ENCODE data around the gene NSF. TPM values are rescaled to one million over a fixed set of nuclear protein-coding genes. Genes with fewer than 3 reads are reported as not detected.

Gene NSF
- total and polyA plus RNA-seq, 2 donors, result 23.2 to 37.8 TPM

GRCh38 chr17:46772475-46773220 is 182.2 kb downstream of the NSF start:
- no peaks in the 10 kb centered on the region for H3K36me3 ChIP-seq (ENCODE audit: insufficient read depth)
- H3K4me1 ChIP-seq (ENCODE audit: insufficient read depth), result no peaks in the 10 kb centered on the region
- 31% methylated on average over 16 of the region's 16 CpGs for WGBS
- no peak for DNase-seq (ENCODE audit: extremely low spot score)
- no peak overlapping the region for H3K27ac ChIP-seq (ENCODE audit: low read depth)
- H3K4me3 ChIP-seq (ENCODE audit: low read depth, low read length), result no peak overlapping the region

- H3K27ac ChIP-seq (ENCODE audit: low read depth), result no peak overlapping the region
- H3K4me3 ChIP-seq (ENCODE audit: low read depth, low read length), result no peak overlapping the region
- DNase-seq (ENCODE audit: extremely low spot score), result no peak
- H3K4me1 ChIP-seq (ENCODE audit: insufficient read depth), result no peaks in the 10 kb centered on the region
- 81% methylated on average over 6 of the region's 6 CpGs for WGBS
- H3K36me3 ChIP-seq (ENCODE audit: insufficient read depth), result no peaks in the 10 kb centered on the region
Observed at GRCh38 chr17:46773221-46773605, 182.7 kb downstream of the NSF start.

DNA sequence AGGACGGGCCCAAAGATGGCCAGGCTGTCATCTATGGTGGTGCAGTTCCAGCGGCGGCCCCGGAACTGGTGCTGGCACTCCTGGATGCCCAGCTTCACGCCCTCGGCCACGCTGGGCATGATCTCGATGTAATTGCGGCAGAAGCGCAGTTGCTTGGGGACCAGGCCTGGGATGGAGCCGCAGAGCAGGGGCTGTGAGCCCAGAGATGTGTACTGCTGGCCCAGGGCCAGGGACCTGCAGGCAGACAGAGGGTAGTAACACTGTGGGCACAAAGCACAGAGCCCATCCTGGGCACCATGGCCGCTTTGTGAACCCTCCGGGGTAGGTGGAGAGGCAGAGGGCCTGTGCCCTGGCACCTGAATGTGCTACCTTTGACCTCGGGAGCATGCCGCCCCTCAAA is 183.2 kb downstream of the NSF start:
- DNase-seq (ENCODE audit: extremely low spot score), result no peak
- no peaks in the 10 kb centered on the region for H3K4me1 ChIP-seq (ENCODE audit: insufficient read depth)
- no peaks in the 10 kb centered on the region for H3K36me3 ChIP-seq (ENCODE audit: insufficient read depth)
- 85% methylated on average over 15 of the region's 15 CpGs for WGBS
- H3K27ac ChIP-seq (ENCODE audit: low read depth), result no peak overlapping the region
- no peak overlapping the region for H3K4me3 ChIP-seq (ENCODE audit: low read depth, low read length)

- no peak for DNase-seq (ENCODE audit: extremely low spot score)
- WGBS, result 93% methylated on average over 10 of the region's 10 CpGs
- H3K4me3 ChIP-seq (ENCODE audit: low read depth, low read length), result no peak overlapping the region
- H3K4me1 ChIP-seq (ENCODE audit: insufficient read depth), result no peaks in the 10 kb centered on the region
- no peaks in the 10 kb centered on the region for H3K36me3 ChIP-seq (ENCODE audit: insufficient read depth)
- H3K27ac ChIP-seq (ENCODE audit: low read depth), result no peak overlapping the region
Observed at GRCh38 chr17:46774108-46774737, 183.8 kb downstream of the NSF start.

- H3K36me3 ChIP-seq (ENCODE audit: insufficient read depth), result no peaks in the 10 kb centered on the region
- no peak for DNase-seq (ENCODE audit: extremely low spot score)
- no peak overlapping the region for H3K27ac ChIP-seq (ENCODE audit: low read depth)
- H3K4me3 ChIP-seq (ENCODE audit: low read depth, low read length), result no peak overlapping the region
- 77% methylated on average over 12 of the region's 12 CpGs for WGBS
- no peaks in the 10 kb centered on the region for H3K4me1 ChIP-seq (ENCODE audit: insufficient read depth)
Observed at GRCh38 chr17:46776298-46777005, 186.0 kb downstream of the NSF start.

DNA sequence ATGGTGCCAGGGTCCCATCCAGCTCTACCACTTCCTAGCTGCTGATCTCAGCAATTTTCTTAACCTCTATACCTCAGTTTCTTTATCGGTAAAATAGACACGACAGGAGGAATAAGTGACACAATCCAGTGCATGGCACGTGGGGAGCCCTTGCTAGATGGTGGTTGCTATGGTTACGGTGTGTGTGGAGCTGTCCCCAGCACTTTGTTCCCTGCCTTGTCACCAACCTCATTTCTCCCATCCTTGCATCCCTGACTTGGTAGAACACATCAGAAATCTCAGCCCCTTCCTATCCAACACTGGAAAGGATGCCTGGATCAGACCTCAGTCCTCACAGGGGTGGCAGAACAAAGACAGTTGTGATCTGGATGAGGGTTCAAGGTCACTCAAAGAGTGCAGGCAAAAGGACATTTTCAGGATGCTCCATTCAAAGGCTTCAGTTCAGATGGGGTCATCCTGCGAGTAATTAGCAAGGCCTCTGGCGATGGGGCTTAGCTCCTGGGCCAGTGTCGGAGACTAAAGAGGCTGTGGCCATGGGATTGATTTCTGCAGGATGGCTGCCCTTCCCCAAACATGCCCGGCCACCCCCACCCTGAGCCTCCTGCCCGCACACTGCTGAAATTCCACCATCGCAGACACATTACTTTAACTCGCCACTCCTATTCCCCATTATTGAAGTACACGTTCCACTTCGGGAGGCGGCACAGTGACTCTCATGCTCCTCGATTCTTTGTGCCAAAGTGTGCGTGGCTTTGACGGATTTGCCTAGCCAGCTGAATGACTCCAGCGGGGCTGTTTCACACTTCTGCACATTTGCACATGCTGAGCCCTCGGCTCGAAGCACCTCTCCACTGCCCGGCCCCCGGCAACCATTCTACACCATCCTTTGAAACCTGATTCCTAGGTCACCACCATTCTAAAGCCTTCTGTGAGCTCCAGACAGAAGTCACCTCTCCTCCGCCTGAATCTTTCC is 187.8 kb downstream of the NSF start:
- WGBS, result 63% methylated on average over 23 of the region's 23 CpGs
- no peak overlapping the region for H3K4me3 ChIP-seq (ENCODE audit: low read depth, low read length)
- no peak overlapping the region for H3K27ac ChIP-seq (ENCODE audit: low read depth)
- H3K4me1 ChIP-seq (ENCODE audit: insufficient read depth), result no peaks in the 10 kb centered on the region
- no peaks in the 10 kb centered on the region for H3K36me3 ChIP-seq (ENCODE audit: insufficient read depth)
- no peak for DNase-seq (ENCODE audit: extremely low spot score)

GRCh38 chr17:46780003-46780373 is 189.5 kb downstream of the NSF start:
- DNase-seq (ENCODE audit: extremely low spot score), result no peak
- Histone ChIP-seq H3K36me3 (ENCODE audit: insufficient read depth) (no peaks in the 10 kb centered on the region), H3K27ac (ENCODE audit: low read depth) (no peak overlapping the region), H3K4me3 (ENCODE audit: low read depth, low read length) (no peak overlapping the region), H3K4me1 (ENCODE audit: insufficient read depth) (no peaks in the 10 kb centered on the region)
- 95% methylated on average over 5 of the region's 5 CpGs for WGBS

DNA sequence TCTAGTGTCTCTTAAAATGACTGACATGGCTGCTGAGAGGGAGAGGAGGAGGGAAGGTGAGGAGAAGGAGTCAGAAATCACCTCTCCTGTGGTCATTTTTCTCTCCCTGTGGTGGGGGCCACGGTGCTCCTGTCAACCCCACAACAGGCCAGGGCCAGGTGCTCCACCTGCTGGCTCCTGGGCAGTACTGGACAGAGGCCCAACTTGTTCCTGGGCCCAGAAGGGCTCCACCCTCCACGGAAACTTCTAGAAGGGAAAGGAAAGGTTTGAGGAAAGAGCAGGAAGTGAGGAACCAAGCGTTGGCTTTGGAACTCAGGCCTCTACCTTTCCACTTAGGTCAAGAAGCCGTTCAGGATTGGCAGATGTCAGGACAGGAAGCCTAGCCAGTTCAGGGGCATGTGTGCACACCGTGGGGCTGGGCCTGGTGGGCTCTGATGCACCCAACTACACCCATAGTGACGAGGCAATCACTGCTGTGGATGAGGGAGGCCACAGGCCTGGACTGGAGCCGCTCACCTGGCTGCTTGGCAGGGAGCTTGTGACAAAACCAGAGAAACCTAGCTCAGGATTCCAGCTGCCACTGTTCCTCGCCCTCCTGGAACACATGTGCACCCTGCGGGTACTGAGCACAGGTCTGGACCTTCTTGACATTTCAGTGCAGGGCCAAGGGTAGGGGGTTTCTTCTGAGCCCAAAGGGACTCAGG is 191.9 kb downstream of the NSF start:
- no peak for DNase-seq (ENCODE audit: extremely low spot score)
- no peaks in the 10 kb centered on the region for H3K36me3 ChIP-seq (ENCODE audit: insufficient read depth)
- 75% methylated on average over 9 of the region's 9 CpGs for WGBS
- H3K27ac ChIP-seq (ENCODE audit: low read depth), result no peak overlapping the region
- no peaks in the 10 kb centered on the region for H3K4me1 ChIP-seq (ENCODE audit: insufficient read depth)
- no peak overlapping the region for H3K4me3 ChIP-seq (ENCODE audit: low read depth, low read length)

GRCh38 chr17:46783031-46783593 is 192.6 kb downstream of the NSF start:
- Histone ChIP-seq H3K4me1 (ENCODE audit: insufficient read depth) (no peaks in the 10 kb centered on the region), H3K4me3 (ENCODE audit: low read depth, low read length) (no peak overlapping the region), H3K27ac (ENCODE audit: low read depth) (no peak overlapping the region), H3K36me3 (ENCODE audit: insufficient read depth) (no peaks in the 10 kb centered on the region)
- no peak for DNase-seq (ENCODE audit: extremely low spot score)
- 56% methylated on average over 7 of the region's 7 CpGs for WGBS

- Histone ChIP-seq H3K36me3 (ENCODE audit: insufficient read depth) (no peaks in the 10 kb centered on the region), H3K27ac (ENCODE audit: low read depth) (no peak overlapping the region), H3K4me1 (ENCODE audit: insufficient read depth) (no peaks in the 10 kb centered on the region), H3K4me3 (ENCODE audit: low read depth, low read length) (no peak overlapping the region)
- DNase-seq (ENCODE audit: extremely low spot score), result no peak
- 49% methylated on average over 7 of the region's 7 CpGs for WGBS
Observed at GRCh38 chr17:46785696-46786095, 195.2 kb downstream of the NSF start.

DNA sequence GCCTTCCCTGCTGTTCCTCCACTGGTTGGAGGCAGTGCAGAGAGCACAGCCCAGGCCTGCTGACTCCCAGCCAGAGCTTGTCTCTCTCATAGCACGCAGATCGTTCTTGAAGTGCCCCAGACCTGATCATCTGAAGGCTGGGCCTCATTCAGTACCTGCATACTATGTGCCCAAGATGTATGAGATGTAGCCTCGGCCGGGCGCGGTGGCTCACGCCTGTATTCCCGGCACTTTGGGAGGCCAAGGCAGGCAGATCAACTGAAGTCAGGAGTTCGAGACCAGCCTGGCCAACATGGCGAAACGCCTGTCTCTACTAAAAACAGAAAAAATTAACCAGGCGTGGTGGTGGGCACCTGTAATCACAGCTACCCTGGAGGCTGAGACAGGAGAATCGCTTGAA is 197.0 kb downstream of the NSF start:
- Histone ChIP-seq H3K36me3 (ENCODE audit: insufficient read depth) (no peaks in the 10 kb centered on the region), H3K4me1 (ENCODE audit: insufficient read depth) (no peaks in the 10 kb centered on the region), H3K4me3 (ENCODE audit: low read depth, low read length) (no peak overlapping the region), H3K27ac (ENCODE audit: low read depth) (no peak overlapping the region)
- no peak for DNase-seq (ENCODE audit: extremely low spot score)
- 94% methylated on average over 13 of the region's 13 CpGs for WGBS

- Histone ChIP-seq H3K4me3 (ENCODE audit: low read depth, low read length) (no peak overlapping the region), H3K27ac (ENCODE audit: low read depth) (no peak overlapping the region), H3K4me1 (ENCODE audit: insufficient read depth) (no peaks in the 10 kb centered on the region), H3K36me3 (ENCODE audit: insufficient read depth) (no peaks in the 10 kb centered on the region)
- no peak for DNase-seq (ENCODE audit: extremely low spot score)
- WGBS, result 97% methylated on average over 5 of the region's 5 CpGs
Observed at GRCh38 chr17:46788300-46788699, 197.8 kb downstream of the NSF start.

Data from urinary bladder (tissue), 4 donors.